Right lobe of liver (tissue), 4 donors: ENCODE measurements around the gene POU3F2.

Experiments
- POLR2A ChIP-seq: fragments of 450-650 bp; IDR thresholded peaks from one replicate; pipeline ENCODE4 v1.6.1; 2017; ENCODE audit warnings: antibody characterized with exemption, mild to moderate bottlenecking
- TF ChIP-seq, protein P1 (sequence below), 4 donors: fragments of 200-600 bp in 3 of 4; fragments of 450-650 bp in 1 of 4; IDR thresholded peaks; one replicate each; pipeline versions ENCODE4 v1.5.1 to v1.8.0; 2016 to 2022; ENCODE audit warnings: antibody characterized with exemption in 4 of 4, mild to moderate bottlenecking in 2 of 4
- donor health status: DM: no; HTN: no; CAD: no.
- donor health status: DM: no; HTN: no; CAD: no.
- donor health status: DM: no; HTN: yes; CAD: no.

DNA sequence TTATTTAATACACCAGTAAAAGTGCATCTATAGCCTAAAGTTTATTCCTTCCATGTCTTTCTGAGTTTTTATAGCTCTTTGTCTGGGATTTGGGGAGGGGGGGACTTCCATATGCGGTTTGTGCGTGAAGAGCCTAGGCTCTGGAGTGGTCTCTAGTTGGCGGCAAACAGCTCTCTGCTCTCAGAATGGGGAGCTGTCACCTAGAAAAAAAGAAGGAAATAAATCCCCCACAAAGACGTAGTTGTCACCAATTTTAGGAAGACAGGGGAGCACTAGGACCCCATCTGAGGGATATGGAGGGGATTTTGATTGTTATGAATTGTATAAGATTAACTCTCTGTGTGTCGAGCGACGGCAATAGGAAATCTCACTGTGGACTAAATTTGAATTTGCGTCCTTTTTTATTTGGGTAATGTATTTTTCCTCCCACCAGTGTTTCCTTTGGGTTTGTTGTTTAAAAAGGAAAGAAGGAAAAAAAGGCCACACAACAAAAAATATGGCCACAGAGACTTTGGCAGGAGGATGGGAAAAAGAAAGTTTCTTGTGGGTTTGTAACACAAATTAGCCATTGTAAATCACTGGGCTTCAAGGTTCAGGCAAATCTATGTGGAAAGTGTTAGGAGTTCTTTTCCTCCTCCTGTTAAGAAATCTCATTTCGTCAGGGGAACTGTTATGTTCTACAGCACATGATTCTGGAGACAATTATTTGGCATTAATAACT, 7.4 kb downstream of the POU3F2 start:
- TF ChIP-seq, protein P1, sequence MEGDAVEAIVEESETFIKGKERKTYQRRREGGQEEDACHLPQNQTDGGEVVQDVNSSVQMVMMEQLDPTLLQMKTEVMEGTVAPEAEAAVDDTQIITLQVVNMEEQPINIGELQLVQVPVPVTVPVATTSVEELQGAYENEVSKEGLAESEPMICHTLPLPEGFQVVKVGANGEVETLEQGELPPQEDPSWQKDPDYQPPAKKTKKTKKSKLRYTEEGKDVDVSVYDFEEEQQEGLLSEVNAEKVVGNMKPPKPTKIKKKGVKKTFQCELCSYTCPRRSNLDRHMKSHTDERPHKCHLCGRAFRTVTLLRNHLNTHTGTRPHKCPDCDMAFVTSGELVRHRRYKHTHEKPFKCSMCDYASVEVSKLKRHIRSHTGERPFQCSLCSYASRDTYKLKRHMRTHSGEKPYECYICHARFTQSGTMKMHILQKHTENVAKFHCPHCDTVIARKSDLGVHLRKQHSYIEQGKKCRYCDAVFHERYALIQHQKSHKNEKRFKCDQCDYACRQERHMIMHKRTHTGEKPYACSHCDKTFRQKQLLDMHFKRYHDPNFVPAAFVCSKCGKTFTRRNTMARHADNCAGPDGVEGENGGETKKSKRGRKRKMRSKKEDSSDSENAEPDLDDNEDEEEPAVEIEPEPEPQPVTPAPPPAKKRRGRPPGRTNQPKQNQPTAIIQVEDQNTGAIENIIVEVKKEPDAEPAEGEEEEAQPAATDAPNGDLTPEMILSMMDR (IDR thresholded peaks at IDR 0.05), result no peak
- TF ChIP-seq POLR2A, result no peak
